CD4-positive, alpha-beta T cell (primary cell): ENCODE measurements around the gene DAPK1. TPM values are rescaled to one million over a fixed set of nuclear protein-coding genes. Genes with fewer than 3 reads are reported as not detected.

Experiments
- ATAC-seq: fragments of 200-7000 bp; cut with Tn5 transposase; one replicate; pipeline ENCODE4 v1.10.0; 2022; ENCODE audit warnings: mild to moderate bottlenecking; ENCODE audit not compliant: poor library complexity
- CTCF ChIA-PET: fragments of 350-600 bp; sonication (Branson Sonifier 250); formaldehyde crosslinking; loops from one replicate; lab custom pipeline; 2021; ENCODE audit warnings: antibody characterized with exemption, inconsistent platforms; lab: Charles Lee
- POLR2A ChIA-PET: fragments of 350-600 bp; sonication (Branson Sonifier 250); formaldehyde crosslinking; loops from one replicate; lab custom pipeline; 2021; ENCODE audit warnings: antibody characterized with exemption, inconsistent platforms; lab: Charles Lee
- DNase-seq, 14 experiments: peaks; one replicate each; pipeline ENCODE4 v3.0.0-alpha.2; 2013 to 2020; ENCODE audit warnings: mixed read lengths in 2 of 14
- H3K27ac ChIP-seq, 2 donors: one replicate each; pipeline versions ENCODE4 v1.5.1 to v1.7.0; 2013; ENCODE audit warnings: low read length in 2 of 2, low read depth in 1 of 2, mild to moderate bottlenecking in 1 of 2
- H3K27me3 ChIP-seq, 2 experiments: 1 replicate in 1 of 2; 2 replicates in 1 of 2; pipeline versions ENCODE4 v1.6.1 to v1.7.0; 2013; ENCODE audit warnings: low read length in 2 of 2, control low read depth in 1 of 2, mild to moderate bottlenecking in 1 of 2, moderate library complexity in 1 of 2; ENCODE audit not compliant: insufficient read depth in 2 of 2, control insufficient read depth in 1 of 2
- H3K36me3 ChIP-seq: one replicate; pipeline ENCODE4 v1.6.1; 2013; ENCODE audit warnings: low read length, control low read depth; ENCODE audit not compliant: insufficient read depth
- H3K4me1 ChIP-seq: one replicate; pipeline ENCODE4 v1.6.1; 2013; ENCODE audit warnings: low read length, control low read depth; ENCODE audit not compliant: insufficient read depth
- H3K4me3 ChIP-seq: one replicate; pipeline ENCODE4 v1.5.1; 2013; ENCODE audit warnings: mild to moderate bottlenecking, low read length, moderate library complexity
- H3K9me3 ChIP-seq, 2 experiments: 1 replicate in 1 of 2; 2 replicates in 1 of 2; pipeline versions ENCODE4 v1.6.1 to v1.7.0; 2013; ENCODE audit warnings: low read length in 2 of 2, mild to moderate bottlenecking in 2 of 2, control low read depth in 1 of 2, moderate library complexity in 1 of 2; ENCODE audit not compliant: control insufficient read depth in 1 of 2, insufficient read depth in 1 of 2
- H3K27ac Mint-ChIP-seq: one replicate; pipeline ENCODE4 v1.8.0; 2020; ENCODE audit warnings: mixed read lengths
- H3K27me3 Mint-ChIP-seq: one replicate; pipeline ENCODE4 v1.8.0; 2021; ENCODE audit warnings: mixed read lengths
- H3K36me3 Mint-ChIP-seq: one replicate; pipeline ENCODE4 v1.8.0; 2021; ENCODE audit warnings: low read depth, mixed read lengths
- H3K4me1 Mint-ChIP-seq: one replicate; pipeline ENCODE4 v1.8.0; 2021; ENCODE audit warnings: low read depth, mixed read lengths
- H3K4me3 Mint-ChIP-seq: one replicate; pipeline ENCODE4 v1.8.0; 2020; ENCODE audit warnings: mild to moderate bottlenecking, mixed read lengths
- H3K9me3 Mint-ChIP-seq: one replicate; pipeline ENCODE4 v1.8.0; 2020; ENCODE audit warnings: mixed read lengths
- CTCF ChIP-seq: fragments of 200-600 bp; IDR thresholded peaks from one replicate; pipeline ENCODE4 v1.8.0; 2022; ENCODE audit warnings: antibody characterized with exemption, mild to moderate bottlenecking
- intact Hi-C, 2 experiments: fragments of 100-400 bp; cut with DNase I in 1 of 2; cut with micrococcal nuclease in 1 of 2; formaldehyde crosslinking; loops; one replicate each; pipeline versions ENCODE4 v1.15.1 to v1.9.0; 2023 to 2025; cut with DNase I, micrococcal nuclease
- total RNA-seq, 174 experiments: library from RNA in 2 of 174; stranded (reverse) in 2 of 174; gene quantifications; one replicate each; pipeline ENCODE4 v1.2.3 and lab custom pipeline; 2021 to 2026

DAPK1 gene
- total RNA-seq, 2 experiments from 2014 or later: 2.7 TPM

- no peak overlapping the region for H3K4me3 ChIP-seq
- ChIA-PET CTCF (no interaction called here), POLR2A (no interaction called here)
- Mint-ChIP-seq H3K27me3 (no peaks in the 10 kb centered on the region), H3K4me3 (no peak overlapping the region), H3K9me3 (no peaks in the 10 kb centered on the region), H3K36me3 (no peaks in the 10 kb centered on the region), H3K27ac (no peak overlapping the region), H3K4me1 (peaks cover 18% of the 10 kb centered on the region)
- no peak overlapping the region for H3K27ac ChIP-seq
- H3K4me1 ChIP-seq: no peaks in the 10 kb centered on the region
- no peaks in the 10 kb centered on the region for H3K36me3 ChIP-seq
- ATAC-seq: no peak
- no peak for DNase-seq
- no peaks in the 10 kb centered on the region for H3K9me3 ChIP-seq
- no peak for TF ChIP-seq CTCF
- no peaks in the 10 kb centered on the region for H3K27me3 ChIP-seq
- intact Hi-C loops: no loop called here
Measured at GRCh38 chr9:87638292-87638691, 140.6 kb downstream of the DAPK1 start.

DNA sequence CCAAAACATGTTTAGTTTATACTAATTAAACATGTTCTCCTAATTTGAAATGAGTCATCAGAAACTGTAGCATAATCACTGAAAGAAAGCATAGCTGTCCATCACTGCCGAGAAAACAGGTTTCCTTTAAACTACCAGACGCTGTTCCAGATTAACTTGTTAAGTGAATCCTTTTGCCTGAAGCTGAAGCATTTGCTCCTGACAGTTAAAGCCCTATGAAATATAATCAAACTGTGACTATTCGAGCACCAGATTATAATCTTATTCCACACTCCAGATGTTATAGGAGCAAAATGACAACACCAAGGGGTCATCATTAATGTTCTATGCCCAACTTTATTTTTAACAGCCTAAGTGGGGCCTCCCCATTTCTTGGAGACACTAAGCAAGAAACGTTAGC is 142.3 kb downstream of the DAPK1 start:
- intact Hi-C loops: loop anchor here in 1 of 2 experiments (5.0 kb wide), 1 partner anchor 303 kb away; no protein-coding TSS in a partner anchor
- Histone ChIP-seq H3K27me3 (no peaks in the 10 kb centered on the region), H3K4me1 (no peaks in the 10 kb centered on the region), H3K27ac (no peak overlapping the region), H3K4me3 (no peak overlapping the region), H3K9me3 (no peaks in the 10 kb centered on the region), H3K36me3 (no peaks in the 10 kb centered on the region)
- Mint-ChIP-seq H3K4me3 (no peak overlapping the region), H3K4me1 (peaks cover 23% of the 10 kb centered on the region), H3K27me3 (no peaks in the 10 kb centered on the region), H3K27ac (no peak overlapping the region), H3K9me3 (no peaks in the 10 kb centered on the region), H3K36me3 (no peaks in the 10 kb centered on the region)
- DNase-seq (no peak), ATAC-seq (no peak)
- CTCF ChIA-PET: no interaction called here
- no peak for TF ChIP-seq CTCF
- POLR2A ChIA-PET: no interaction called here

DNA sequence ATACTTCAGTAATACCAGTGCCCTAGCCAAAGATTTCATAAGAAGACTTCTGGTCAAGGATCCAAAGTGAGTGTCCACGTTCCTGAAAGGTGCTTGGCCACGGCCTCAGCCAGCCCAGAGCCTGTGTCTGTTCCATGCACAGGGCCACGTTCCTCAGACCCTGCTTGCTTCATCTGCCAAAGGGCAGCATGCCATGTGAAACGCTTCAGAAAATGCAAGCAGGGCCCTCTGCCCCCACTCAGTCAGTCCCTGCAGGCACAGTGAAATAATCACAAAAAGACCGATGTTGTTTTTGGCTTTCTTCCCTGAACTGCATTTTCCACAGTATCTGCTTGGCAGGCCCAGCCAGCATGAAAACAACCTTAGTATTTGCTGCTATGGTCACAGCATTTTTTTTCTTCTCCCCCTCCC is 142.7 kb downstream of the DAPK1 start:
- Mint-ChIP-seq H3K27me3 (no peaks in the 10 kb centered on the region), H3K9me3 (no peaks in the 10 kb centered on the region), H3K4me3 (no peak overlapping the region), H3K36me3 (no peaks in the 10 kb centered on the region), H3K27ac (no peak overlapping the region), H3K4me1 (peaks cover 23% of the 10 kb centered on the region)
- ChIA-PET POLR2A (no interaction called here), CTCF (no interaction called here)
- H3K27me3 ChIP-seq: no peaks in the 10 kb centered on the region
- ATAC-seq (no peak), DNase-seq (no peak)
- no peaks in the 10 kb centered on the region for H3K9me3 ChIP-seq
- H3K4me3 ChIP-seq: no peak overlapping the region
- H3K27ac ChIP-seq: no peak overlapping the region
- intact Hi-C loops: loop anchor here in 1 of 2 experiments (5.0 kb wide), 1 partner anchor 303 kb away; no protein-coding TSS in a partner anchor
- no peaks in the 10 kb centered on the region for H3K36me3 ChIP-seq
- no peaks in the 10 kb centered on the region for H3K4me1 ChIP-seq
- no peak for TF ChIP-seq CTCF
